Liver (tissue), 9 donors: ENCODE data around the gene FMN1. TPM values are rescaled to one million over a fixed set of nuclear protein-coding genes. Genes with fewer than 3 reads are reported as not detected.

ENCODE experiments used
- DNase-seq: peaks from one replicate; pipeline ENCODE4 v3.0.0-alpha.2; 2017; ENCODE audit warnings: low spot score
- H3K27ac ChIP-seq, 2 donors: one replicate each; pipeline ENCODE4 v1.7.0; 2013; ENCODE audit warnings: inconsistent platforms in 2 of 2, low read length in 2 of 2, control low read depth in 1 of 2, low read depth in 1 of 2, mild to moderate bottlenecking in 1 of 2
- H3K27me3 ChIP-seq, 4 donors: one replicate each; pipeline versions ENCODE4 v1.6.1 to v1.7.0; 2013; ENCODE audit warnings: low read length in 3 of 4, inconsistent platforms in 1 of 4, mild to moderate bottlenecking in 1 of 4, moderate library complexity in 1 of 4; ENCODE audit not compliant: control insufficient read depth in 4 of 4, insufficient read depth in 4 of 4
- H3K36me3 ChIP-seq, 4 donors: one replicate each; pipeline versions ENCODE4 v1.6.1 to v1.7.0; 2013; ENCODE audit warnings: low read length in 3 of 4, mild to moderate bottlenecking in 3 of 4, low read depth in 1 of 4, moderate library complexity in 1 of 4; ENCODE audit not compliant: control insufficient read depth in 4 of 4, insufficient read depth in 3 of 4
- H3K4me1 ChIP-seq, 4 donors: one replicate each; pipeline versions ENCODE4 v1.6.1 to v1.7.0; 2013; ENCODE audit warnings: low read length in 3 of 4, mild to moderate bottlenecking in 3 of 4, moderate library complexity in 1 of 4; ENCODE audit not compliant: control insufficient read depth in 4 of 4, insufficient read depth in 4 of 4
- H3K4me3 ChIP-seq, 3 donors: one replicate each; pipeline versions ENCODE4 v1.6.1 to v1.7.0; 2013; ENCODE audit warnings: low read length in 3 of 3, control low read depth in 1 of 3, low read depth in 1 of 3, mild to moderate bottlenecking in 1 of 3
- H3K9ac ChIP-seq, 2 donors: one replicate each; pipeline ENCODE4 v1.7.0; 2013; ENCODE audit warnings: low read length in 2 of 2, mild to moderate bottlenecking in 2 of 2, moderate library complexity in 2 of 2, control low read depth in 1 of 2, low read depth in 1 of 2
- H3K9me3 ChIP-seq, 4 donors: one replicate each; pipeline versions ENCODE4 v1.6.1 to v1.7.0; 2013; ENCODE audit warnings: low read length in 3 of 4; ENCODE audit not compliant: control insufficient read depth in 4 of 4
- ATF3 ChIP-seq: IDR thresholded peaks from 2 replicates; pipeline ENCODE4 v1.6.1; 2016; ENCODE audit warnings: antibody characterized with exemption
- EGR1 ChIP-seq, 2 donors: IDR thresholded peaks; 2 replicates each; pipeline ENCODE4 v1.6.1; 2016 to 2018; ENCODE audit warnings: antibody characterized with exemption in 2 of 2, low read depth in 2 of 2
- FOXA1 ChIP-seq: IDR thresholded peaks from 2 replicates; pipeline ENCODE4 v1.6.1; 2016; ENCODE audit warnings: antibody characterized with exemption
- FOXA2 ChIP-seq: IDR thresholded peaks from 2 replicates; pipeline ENCODE4 v1.6.1; 2016; ENCODE audit warnings: antibody characterized with exemption
- GABPA ChIP-seq, 2 donors: IDR thresholded peaks in 1 of 2; conservative IDR thresholded peaks in 1 of 2; 2 replicates each; pipeline ENCODE4 v1.6.1; 2016; ENCODE audit warnings: antibody characterized with exemption in 2 of 2, mild to moderate bottlenecking in 1 of 2, moderate library complexity in 1 of 2
- HNF4G ChIP-seq: IDR thresholded peaks from 2 replicates; pipeline ENCODE4 v1.6.1; 2016; ENCODE audit warnings: antibody characterized with exemption
- JUND ChIP-seq, 2 donors: IDR thresholded peaks; 2 replicates each; pipeline ENCODE4 v1.6.1; 2016; ENCODE audit warnings: antibody characterized with exemption in 2 of 2
- NR2F2 ChIP-seq: IDR thresholded peaks from 2 replicates; pipeline ENCODE4 v1.6.1; 2016; ENCODE audit warnings: antibody characterized with exemption
- RXRA ChIP-seq, 2 donors: IDR thresholded peaks; 2 replicates each; pipeline ENCODE4 v1.6.1; 2017 to 2018; ENCODE audit warnings: antibody characterized with exemption in 2 of 2, mild to moderate bottlenecking in 1 of 2
- SP1 ChIP-seq: IDR thresholded peaks from 2 replicates; pipeline ENCODE4 v1.6.1; 2018; ENCODE audit warnings: antibody characterized with exemption, mild to moderate bottlenecking
- TAF1 ChIP-seq: conservative IDR thresholded peaks from 2 replicates; pipeline ENCODE4 v1.6.1; 2016; ENCODE audit warnings: antibody characterized with exemption, mild to moderate bottlenecking
- YY1 ChIP-seq: IDR thresholded peaks from 2 replicates; pipeline ENCODE4 v1.6.1; 2016; ENCODE audit warnings: antibody characterized with exemption, mild to moderate bottlenecking
- ZBTB33 ChIP-seq: IDR thresholded peaks from 2 replicates; pipeline ENCODE4 v1.6.1; 2016; ENCODE audit warnings: antibody characterized with exemption
- WGBS: extraction: QIAGEN DNeasy Blood & Tissue Kit; methylation state at CpG from one replicate; pipeline ENCODE4 v1.1.7; 2013; 5-methylcytosine and 5-hydroxymethylcytosine counted together
- polyA plus RNA-seq, 2 donors: library from polyadenylated mRNA; stranded (reverse) in 1 of 2; unstranded in 1 of 2; fragments of 200-250 nt in 1 of 2; fragments of >200 nt in 1 of 2; fragmentation: Nextera tagmentation in 1 of 2; extraction: Ambion mirVana in 1 of 2; gene quantifications; one replicate each; pipeline versions ENCODE4 v1.2.1 to v1.2.3, GENCODE V29; 2013 to 2015
- total RNA-seq, 2 donors: library from RNA; depleted of rRNA; stranded (reverse); fragments of >200 nt; gene quantifications; one replicate each; pipeline ENCODE4 v1.2.3, GENCODE V29; 2014
- TF ChIP-seq, protein P1 (sequence below): fragments of 150-350 bp; IDR thresholded peaks from 2 replicates; pipeline ENCODE4 v1.5.1; 2017; ENCODE audit warnings: improper control_type of control experiment, low read depth, low read length; ENCODE audit not compliant: missing input control
- TF ChIP-seq, protein P2 (sequence below): IDR thresholded peaks from 2 replicates; pipeline ENCODE4 v1.6.1; 2016; ENCODE audit warnings: antibody characterized with exemption, mild to moderate bottlenecking
- TF ChIP-seq, protein P3 (sequence below): IDR thresholded peaks from 2 replicates; pipeline ENCODE4 v1.6.1; 2016; ENCODE audit warnings: antibody characterized with exemption
- donor health status: healthy.
- donor health status: healthy.
- donor health status: healthy.
- donor health status: healthy.
- donor health status: healthy.

The FMN1 gene
- total and polyA plus RNA-seq, 4 donors: 0.21 to 5.4 (median 0.53) TPM

DNA sequence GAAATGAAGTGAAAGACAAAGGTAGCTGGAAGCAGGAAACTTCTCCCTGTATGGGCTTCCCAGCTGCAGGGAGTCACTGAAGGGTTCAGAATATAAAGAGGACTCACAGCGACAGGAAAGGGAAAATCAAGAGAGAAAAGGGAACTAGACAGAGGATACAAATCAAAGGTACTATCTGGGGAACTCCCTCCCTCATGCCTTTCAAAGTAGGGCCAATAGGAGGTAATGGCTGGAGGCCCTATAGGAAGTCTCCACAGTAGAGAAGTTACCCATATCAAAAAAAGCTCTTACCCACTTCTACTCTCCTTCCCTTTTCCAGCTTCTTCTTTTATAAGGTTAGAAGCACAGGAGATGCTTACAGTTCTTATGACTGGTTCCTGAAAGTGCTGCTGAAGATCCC is 43.5 kb downstream of the FMN1 start (continued):
- TF ChIP-seq TAF1: no peak
- no peak for TF ChIP-seq JUND (IDR thresholded peaks at IDR 0.05)
- TF ChIP-seq, protein P1, sequence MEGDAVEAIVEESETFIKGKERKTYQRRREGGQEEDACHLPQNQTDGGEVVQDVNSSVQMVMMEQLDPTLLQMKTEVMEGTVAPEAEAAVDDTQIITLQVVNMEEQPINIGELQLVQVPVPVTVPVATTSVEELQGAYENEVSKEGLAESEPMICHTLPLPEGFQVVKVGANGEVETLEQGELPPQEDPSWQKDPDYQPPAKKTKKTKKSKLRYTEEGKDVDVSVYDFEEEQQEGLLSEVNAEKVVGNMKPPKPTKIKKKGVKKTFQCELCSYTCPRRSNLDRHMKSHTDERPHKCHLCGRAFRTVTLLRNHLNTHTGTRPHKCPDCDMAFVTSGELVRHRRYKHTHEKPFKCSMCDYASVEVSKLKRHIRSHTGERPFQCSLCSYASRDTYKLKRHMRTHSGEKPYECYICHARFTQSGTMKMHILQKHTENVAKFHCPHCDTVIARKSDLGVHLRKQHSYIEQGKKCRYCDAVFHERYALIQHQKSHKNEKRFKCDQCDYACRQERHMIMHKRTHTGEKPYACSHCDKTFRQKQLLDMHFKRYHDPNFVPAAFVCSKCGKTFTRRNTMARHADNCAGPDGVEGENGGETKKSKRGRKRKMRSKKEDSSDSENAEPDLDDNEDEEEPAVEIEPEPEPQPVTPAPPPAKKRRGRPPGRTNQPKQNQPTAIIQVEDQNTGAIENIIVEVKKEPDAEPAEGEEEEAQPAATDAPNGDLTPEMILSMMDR: no peak

DNA sequence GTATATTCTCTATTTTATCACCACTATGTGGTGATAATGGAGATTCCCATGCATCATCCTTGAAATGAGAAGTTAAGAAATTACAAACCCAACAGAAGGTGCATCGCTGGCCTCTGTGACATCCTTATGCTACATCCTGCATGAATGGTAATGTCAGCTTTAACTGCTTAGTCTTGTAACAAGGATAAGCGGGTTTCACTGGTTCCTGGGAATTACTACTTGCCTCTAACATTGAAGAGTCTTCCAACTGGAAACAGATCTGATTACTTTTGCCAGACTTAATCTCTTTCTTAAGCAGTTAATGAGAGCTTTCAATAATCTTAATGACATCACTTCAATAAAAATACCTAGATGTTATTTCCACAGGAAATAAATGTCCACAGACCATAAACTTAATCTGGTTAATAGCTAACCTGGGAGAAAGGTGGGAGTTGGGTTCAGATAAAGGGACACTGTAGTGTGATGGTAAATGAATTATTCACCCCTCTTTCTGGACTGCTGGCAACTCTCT is 44.0 kb downstream of the FMN1 start:
- H3K36me3 ChIP-seq: no peaks in the 10 kb centered on the region
- WGBS: 92% methylated on average over 2 of the region's 2 CpGs
- no peaks in the 10 kb centered on the region for H3K27me3 ChIP-seq
- TF ChIP-seq FOXA2 (no peak), HNF4G (no peak), YY1 (no peak), TAF1 (no peak), NR2F2 (no peak), GABPA (IDR thresholded peaks at IDR 0.05 in 1 of 2, conservative IDR thresholded peaks at IDR 0.05 in 1 of 2) (no peak), EGR1 (IDR thresholded peaks at IDR 0.05; ENCODE audit: low read depth in 2 of 2) (no peak)
- H3K9ac ChIP-seq: no peak overlapping the region
- no peak overlapping the region for H3K27ac ChIP-seq
- no peak for DNase-seq
- no peaks in the 10 kb centered on the region for H3K9me3 ChIP-seq
- H3K4me1 ChIP-seq: no peaks in the 10 kb centered on the region
- H3K4me3 ChIP-seq: no peak overlapping the region

GRCh38 chr15:33149919-33150318 is 44.6 kb downstream of the FMN1 start:
- H3K27ac ChIP-seq: no peak overlapping the region
- no peaks in the 10 kb centered on the region for H3K36me3 ChIP-seq
- H3K27me3 ChIP-seq: no peaks in the 10 kb centered on the region
- no peak for DNase-seq
- H3K4me3 ChIP-seq: no peak overlapping the region
- no peak overlapping the region for H3K9ac ChIP-seq
- no peak for TF ChIP-seq RXRA (IDR thresholded peaks at IDR 0.05)
- no peak for TF ChIP-seq YY1
- TF ChIP-seq NR2F2: no peak
- TF ChIP-seq, protein P2, sequence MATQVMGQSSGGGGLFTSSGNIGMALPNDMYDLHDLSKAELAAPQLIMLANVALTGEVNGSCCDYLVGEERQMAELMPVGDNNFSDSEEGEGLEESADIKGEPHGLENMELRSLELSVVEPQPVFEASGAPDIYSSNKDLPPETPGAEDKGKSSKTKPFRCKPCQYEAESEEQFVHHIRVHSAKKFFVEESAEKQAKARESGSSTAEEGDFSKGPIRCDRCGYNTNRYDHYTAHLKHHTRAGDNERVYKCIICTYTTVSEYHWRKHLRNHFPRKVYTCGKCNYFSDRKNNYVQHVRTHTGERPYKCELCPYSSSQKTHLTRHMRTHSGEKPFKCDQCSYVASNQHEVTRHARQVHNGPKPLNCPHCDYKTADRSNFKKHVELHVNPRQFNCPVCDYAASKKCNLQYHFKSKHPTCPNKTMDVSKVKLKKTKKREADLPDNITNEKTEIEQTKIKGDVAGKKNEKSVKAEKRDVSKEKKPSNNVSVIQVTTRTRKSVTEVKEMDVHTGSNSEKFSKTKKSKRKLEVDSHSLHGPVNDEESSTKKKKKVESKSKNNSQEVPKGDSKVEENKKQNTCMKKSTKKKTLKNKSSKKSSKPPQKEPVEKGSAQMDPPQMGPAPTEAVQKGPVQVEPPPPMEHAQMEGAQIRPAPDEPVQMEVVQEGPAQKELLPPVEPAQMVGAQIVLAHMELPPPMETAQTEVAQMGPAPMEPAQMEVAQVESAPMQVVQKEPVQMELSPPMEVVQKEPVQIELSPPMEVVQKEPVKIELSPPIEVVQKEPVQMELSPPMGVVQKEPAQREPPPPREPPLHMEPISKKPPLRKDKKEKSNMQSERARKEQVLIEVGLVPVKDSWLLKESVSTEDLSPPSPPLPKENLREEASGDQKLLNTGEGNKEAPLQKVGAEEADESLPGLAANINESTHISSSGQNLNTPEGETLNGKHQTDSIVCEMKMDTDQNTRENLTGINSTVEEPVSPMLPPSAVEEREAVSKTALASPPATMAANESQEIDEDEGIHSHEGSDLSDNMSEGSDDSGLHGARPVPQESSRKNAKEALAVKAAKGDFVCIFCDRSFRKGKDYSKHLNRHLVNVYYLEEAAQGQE: no peak
- TF ChIP-seq GABPA (IDR thresholded peaks at IDR 0.05 in 1 of 2, conservative IDR thresholded peaks at IDR 0.05 in 1 of 2): no peak
- TF ChIP-seq SP1: no peak
- no peak for TF ChIP-seq TAF1
- TF ChIP-seq EGR1 (IDR thresholded peaks at IDR 0.05; ENCODE audit: low read depth in 2 of 2): no peak
- TF ChIP-seq, protein P3, sequence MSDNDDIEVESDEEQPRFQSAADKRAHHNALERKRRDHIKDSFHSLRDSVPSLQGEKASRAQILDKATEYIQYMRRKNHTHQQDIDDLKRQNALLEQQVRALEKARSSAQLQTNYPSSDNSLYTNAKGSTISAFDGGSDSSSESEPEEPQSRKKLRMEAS: no peak
- TF ChIP-seq, protein P1: no peak
- TF ChIP-seq HNF4G: no peak
- TF ChIP-seq ATF3: no peak
- TF ChIP-seq FOXA1: no peak
- no peak for TF ChIP-seq ZBTB33
- H3K9me3 ChIP-seq: no peaks in the 10 kb centered on the region
- no peaks in the 10 kb centered on the region for H3K4me1 ChIP-seq
